ENCODE data around the gene MT2A. TPM values are rescaled to one million over a fixed set of nuclear protein-coding genes. Genes with fewer than 3 reads are reported as not detected.

MT2A gene
- total and polyA plus RNA-seq, 2 donors (not counting 1 experiment from before 2014, with no cell fraction given) = 3.1 to 14.4 TPM

DNA sequence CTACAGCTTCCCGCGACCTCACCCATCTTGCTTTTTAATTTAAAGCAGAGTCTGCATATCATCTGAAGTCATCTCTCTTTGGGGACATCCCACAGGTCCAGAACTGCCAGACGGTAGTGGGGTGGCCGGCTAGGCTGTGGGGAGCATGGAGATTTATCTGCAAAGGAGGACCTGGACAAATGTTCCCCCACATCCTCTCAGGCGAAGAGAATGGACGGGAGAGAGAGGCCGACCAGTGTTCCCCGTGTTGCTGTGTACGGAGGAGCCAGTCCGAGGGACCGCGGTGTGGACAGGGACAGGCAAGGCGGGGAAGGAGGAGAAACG lies 23.4 kb downstream of the MT2A start:
- peaks cover 31% of the 10 kb centered on the region for H3K4me1 Mint-ChIP-seq
- H4K20me1 ChIP-seq (ENCODE audit: control insufficient read depth, insufficient read depth, low read length, poor library complexity, severe bottlenecking) = no peaks in the 10 kb centered on the region
- POLR2A ChIA-PET = no interaction called here
- H3K27ac ChIP-seq (ENCODE audit: low read length in 2 of 2) = no peak overlapping the region
- no peaks in the 10 kb centered on the region for H3K9me3 Mint-ChIP-seq (ENCODE audit: insufficient read depth)
- H3K4me3 ChIP-seq (ENCODE audit: control extremely low read depth in 1 of 5, extremely low read depth in 1 of 5, insufficient read depth in 1 of 5, low read depth in 2 of 5, low read length in 4 of 5) = peak overlapping the region in 4 of 5 experiments; percentile 13 to 52 (median 22)
- peaks cover 57% of the 10 kb centered on the region for H3K27me3 Mint-ChIP-seq
- CTCF ChIA-PET = no interaction called here
- H3K9ac ChIP-seq (ENCODE audit: low read length) = peak overlapping the region; percentile 48
- H2AFZ ChIP-seq (ENCODE audit: insufficient read depth, low read depth, low read length, poor library complexity, severe bottlenecking) = peak overlapping the region; percentile 51
- H3K27me3 ChIP-seq (replicated peaks in 1 of 4; ENCODE audit: control extremely low read depth in 1 of 4, control insufficient read depth in 3 of 4, insufficient read depth in 4 of 4, low read length in 3 of 4) = peaks cover 0 to 66% (median 31%) of the 10 kb centered on the region in 4 experiments
- no peak overlapping the region for H3K27ac Mint-ChIP-seq
- no peak for TF ChIP-seq EZH2 (IDR thresholded peaks at IDR 0.05; ENCODE audit: borderline replicate concordance, insufficient read depth, low read depth, low read length, poor library complexity, severe bottlenecking)
- TF ChIP-seq, protein P1, sequence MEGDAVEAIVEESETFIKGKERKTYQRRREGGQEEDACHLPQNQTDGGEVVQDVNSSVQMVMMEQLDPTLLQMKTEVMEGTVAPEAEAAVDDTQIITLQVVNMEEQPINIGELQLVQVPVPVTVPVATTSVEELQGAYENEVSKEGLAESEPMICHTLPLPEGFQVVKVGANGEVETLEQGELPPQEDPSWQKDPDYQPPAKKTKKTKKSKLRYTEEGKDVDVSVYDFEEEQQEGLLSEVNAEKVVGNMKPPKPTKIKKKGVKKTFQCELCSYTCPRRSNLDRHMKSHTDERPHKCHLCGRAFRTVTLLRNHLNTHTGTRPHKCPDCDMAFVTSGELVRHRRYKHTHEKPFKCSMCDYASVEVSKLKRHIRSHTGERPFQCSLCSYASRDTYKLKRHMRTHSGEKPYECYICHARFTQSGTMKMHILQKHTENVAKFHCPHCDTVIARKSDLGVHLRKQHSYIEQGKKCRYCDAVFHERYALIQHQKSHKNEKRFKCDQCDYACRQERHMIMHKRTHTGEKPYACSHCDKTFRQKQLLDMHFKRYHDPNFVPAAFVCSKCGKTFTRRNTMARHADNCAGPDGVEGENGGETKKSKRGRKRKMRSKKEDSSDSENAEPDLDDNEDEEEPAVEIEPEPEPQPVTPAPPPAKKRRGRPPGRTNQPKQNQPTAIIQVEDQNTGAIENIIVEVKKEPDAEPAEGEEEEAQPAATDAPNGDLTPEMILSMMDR (IDR thresholded peaks at IDR 0.05) = no peak
- no peaks in the 10 kb centered on the region for H3K79me2 ChIP-seq (ENCODE audit: control insufficient read depth, insufficient read depth, low read length)
- peak overlapping the region; percentile 67 for H3K4me2 ChIP-seq (replicated peaks; ENCODE audit: low read depth, low read length, poor library complexity, severe bottlenecking)
- H3K4me3 Mint-ChIP-seq = peak overlapping the region; percentile 80
- H3K9me3 ChIP-seq (ENCODE audit: control extremely low read depth in 1 of 3, control insufficient read depth in 2 of 3, insufficient read depth in 1 of 3, low read length in 2 of 3) = peaks cover 0 to 4% (median 0%) of the 10 kb centered on the region in 3 donors
- intact Hi-C loops (cut with micrococcal nuclease) = loop anchor here (2.0 to 10.0 kb wide), 2 partner anchors 23 to 53 kb away; partner anchors contain the start of genes MT1X and MT2A
- peaks cover 36 to 37% of the 10 kb centered on the region in 2 donors for H3K4me1 ChIP-seq (ENCODE audit: control insufficient read depth in 2 of 2, insufficient read depth in 2 of 2, low read length in 2 of 2)
- 31% methylated on average over 10 of the region's 14 CpGs for WGBS (ENCODE audit: insufficient coverage)
- no peaks in the 10 kb centered on the region for H3K36me3 ChIP-seq (replicated peaks in 1 of 2; ENCODE audit: control extremely low read depth in 1 of 2, control insufficient read depth in 1 of 2, extremely low read depth in 1 of 2, insufficient read depth in 2 of 2, low read length in 1 of 2)
- ATAC-seq (ENCODE audit: low read depth) (no peak), DNase-seq (no peak)

DNA sequence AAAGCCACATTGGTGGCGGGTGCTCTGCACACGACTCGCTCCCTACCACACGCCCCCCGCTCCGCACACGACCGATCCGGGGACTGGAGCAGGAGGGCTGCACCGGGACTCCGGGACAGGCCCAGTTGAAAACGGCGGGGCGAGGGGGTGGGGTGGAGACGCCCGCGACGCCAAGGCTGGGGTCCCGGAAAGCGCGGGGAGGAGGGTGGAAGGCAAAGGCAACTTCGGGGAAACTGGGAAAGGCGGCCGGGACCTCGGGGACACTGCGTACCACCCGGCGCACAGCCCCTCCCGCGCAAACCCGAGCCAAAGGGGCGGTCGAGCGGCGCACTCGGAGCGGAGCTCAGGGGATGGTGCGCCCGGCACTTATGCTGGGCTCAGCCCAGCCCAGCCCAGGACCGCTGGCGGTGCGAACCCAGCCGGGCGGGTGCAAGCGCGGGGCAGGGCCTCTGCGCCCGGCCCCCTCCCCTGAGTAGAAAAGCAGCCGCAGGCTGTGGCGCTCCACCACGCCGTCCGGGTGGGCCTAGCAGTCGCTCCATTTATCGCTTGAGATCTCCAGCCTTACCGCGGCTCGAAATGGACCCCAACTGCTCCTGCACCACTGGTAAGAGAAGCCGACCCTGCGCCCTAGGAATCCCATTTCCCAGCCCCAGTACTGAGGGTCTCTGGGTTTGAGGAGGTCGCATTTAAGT lies 23.9 kb downstream of the MT2A start, which contains the start of gene MT1M:
MT1M (plus strand) TSS at position 504 of the 692 bp plus-strand sequence; CDS start at position 577, 73 bp downstream.
- peaks cover 0 to 4% (median 0%) of the 10 kb centered on the region in 3 donors for H3K9me3 ChIP-seq (ENCODE audit: control extremely low read depth in 1 of 3, control insufficient read depth in 2 of 3, insufficient read depth in 1 of 3, low read length in 2 of 3)
- H3K27me3 ChIP-seq (replicated peaks in 1 of 4; ENCODE audit: control extremely low read depth in 1 of 4, control insufficient read depth in 3 of 4, insufficient read depth in 4 of 4, low read length in 3 of 4) = peaks cover 0 to 61% (median 31%) of the 10 kb centered on the region in 4 experiments
- no peak for ATAC-seq (ENCODE audit: low read depth)
- peaks cover 58% of the 10 kb centered on the region for H3K27me3 Mint-ChIP-seq
- H3K4me3 ChIP-seq (ENCODE audit: control extremely low read depth in 1 of 5, extremely low read depth in 1 of 5, insufficient read depth in 1 of 5, low read depth in 2 of 5, low read length in 4 of 5) = peak within 1 kb of the TSS in 4 of 5 experiments; percentile 13 to 52 (median 22)
- no peaks in the 10 kb centered on the region for H3K9me3 Mint-ChIP-seq (ENCODE audit: insufficient read depth)
- intact Hi-C loops (cut with micrococcal nuclease) = loop anchor here (10.0 kb wide), 1 partner anchor 52 kb away; the partner anchor contains the start of gene MT1X
- DNase-seq = peak; percentile 34
- H3K27ac Mint-ChIP-seq = no peak within 1 kb of the TSS
- no peaks in the 10 kb centered on the region for H4K20me1 ChIP-seq (ENCODE audit: control insufficient read depth, insufficient read depth, low read length, poor library complexity, severe bottlenecking)
- TF ChIP-seq EZH2 (IDR thresholded peaks at IDR 0.05; ENCODE audit: borderline replicate concordance, insufficient read depth, low read depth, low read length, poor library complexity, severe bottlenecking) = no peak
- TF ChIP-seq, protein P1 (IDR thresholded peaks at IDR 0.05) = no peak
- no peaks in the 10 kb centered on the region for H3K79me2 ChIP-seq (ENCODE audit: control insufficient read depth, insufficient read depth, low read length)
- peak within 1 kb of the TSS; percentile 67 for H3K4me2 ChIP-seq (replicated peaks; ENCODE audit: low read depth, low read length, poor library complexity, severe bottlenecking)
- WGBS (ENCODE audit: insufficient coverage) = 4% methylated on average over 51 of the region's 61 CpGs
- H3K4me3 Mint-ChIP-seq = peak within 1 kb of the TSS; percentile 80
- H3K27ac ChIP-seq (ENCODE audit: low read length in 2 of 2) = no peak within 1 kb of the TSS
- H3K4me1 ChIP-seq (ENCODE audit: control insufficient read depth in 2 of 2, insufficient read depth in 2 of 2, low read length in 2 of 2) = peaks cover 36 to 37% of the 10 kb centered on the region in 2 donors
- ChIA-PET CTCF (no interaction called here), POLR2A (no interaction called here)
- H3K36me3 ChIP-seq (replicated peaks in 1 of 2; ENCODE audit: control extremely low read depth in 1 of 2, control insufficient read depth in 1 of 2, extremely low read depth in 1 of 2, insufficient read depth in 2 of 2, low read length in 1 of 2) = no peaks in the 10 kb centered on the region
- H3K9ac ChIP-seq (ENCODE audit: low read length) = peak within 1 kb of the TSS; percentile 48
- H3K4me1 Mint-ChIP-seq = peaks cover 32% of the 10 kb centered on the region
- peak within 1 kb of the TSS; percentile 51 for H2AFZ ChIP-seq (ENCODE audit: insufficient read depth, low read depth, low read length, poor library complexity, severe bottlenecking)
